ACC112 (cell line): ENCODE data around the gene TCERG1L.

ENCODE experiments used
- H2AFZ ChIP-seq: fragments of 200-600 bp; sonication (generic); one replicate; pipeline ENCODE4 v1.6.0; 2017; ENCODE audit warnings: antibody characterized with exemption, low read length; ENCODE audit not compliant: unreplicated experiment
- H3K27ac ChIP-seq: fragments of 200-600 bp; sonication (generic); 2 replicates; pipeline ENCODE4 v1.5.1; 2014; ENCODE audit warnings: low read depth, mild to moderate bottlenecking, antibody characterized with exemption, low read length, moderate library complexity
- H3K27me3 ChIP-seq: fragments of 200-600 bp; sonication (generic); 2 replicates; pipeline ENCODE4 v1.6.1; 2014; ENCODE audit warnings: mild to moderate bottlenecking, antibody characterized with exemption, low read length, moderate library complexity, mixed read lengths; ENCODE audit not compliant: insufficient read depth
- H3K36me3 ChIP-seq: fragments of 200-600 bp; sonication (generic); 2 replicates; pipeline ENCODE4 v1.6.1; 2016; ENCODE audit warnings: mild to moderate bottlenecking, antibody characterized with exemption, low read length, moderate library complexity, mixed read lengths; ENCODE audit not compliant: insufficient read depth
- H3K4me1 ChIP-seq: fragments of 200-600 bp; sonication (generic); one replicate; pipeline ENCODE4 v1.6.1; 2016; ENCODE audit warnings: low read length, mixed read lengths; ENCODE audit not compliant: insufficient read depth, unreplicated experiment, control insufficient read depth
- H3K4me3 ChIP-seq: fragments of 200-600 bp; sonication (generic); 2 replicates; pipeline ENCODE4 v1.5.1; 2014; ENCODE audit warnings: mild to moderate bottlenecking, low read depth, low read length
- H3K79me2 ChIP-seq: fragments of 200-600 bp; sonication (generic); one replicate; pipeline ENCODE4 v1.6.0; 2016; ENCODE audit warnings: low read length; ENCODE audit not compliant: control insufficient read depth, unreplicated experiment, insufficient read depth

The TCERG1L gene

DNA sequence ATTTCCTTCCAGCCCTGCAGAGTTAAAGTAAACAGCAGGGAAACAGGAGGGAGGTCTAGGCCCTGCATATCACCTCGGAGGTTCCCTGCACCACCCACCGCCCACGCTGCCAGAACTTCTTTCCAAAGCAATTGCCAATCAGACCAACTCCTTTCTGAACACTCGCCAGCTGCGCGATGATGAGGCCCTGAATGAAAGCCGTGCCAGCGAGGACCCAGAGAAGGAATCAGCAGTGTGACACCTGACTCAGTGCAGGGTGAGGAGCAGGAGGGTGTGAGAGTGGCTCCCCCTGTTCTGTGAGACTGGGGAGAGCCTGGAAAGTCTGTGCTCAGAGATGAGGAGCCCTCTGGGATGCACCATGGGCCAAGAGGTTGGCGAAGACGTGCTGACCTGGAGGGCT, 3.3 kb upstream of the TCERG1L start:
- Histone ChIP-seq H2AFZ (no peak overlapping the region), H3K79me2 (no peaks in the 10 kb centered on the region), H3K4me3 (no peak overlapping the region), H3K27me3 (peaks cover 11% of the 10 kb centered on the region), H3K27ac (no peak overlapping the region), H3K36me3 (no peaks in the 10 kb centered on the region), H3K4me1 (no peaks in the 10 kb centered on the region)

DNA sequence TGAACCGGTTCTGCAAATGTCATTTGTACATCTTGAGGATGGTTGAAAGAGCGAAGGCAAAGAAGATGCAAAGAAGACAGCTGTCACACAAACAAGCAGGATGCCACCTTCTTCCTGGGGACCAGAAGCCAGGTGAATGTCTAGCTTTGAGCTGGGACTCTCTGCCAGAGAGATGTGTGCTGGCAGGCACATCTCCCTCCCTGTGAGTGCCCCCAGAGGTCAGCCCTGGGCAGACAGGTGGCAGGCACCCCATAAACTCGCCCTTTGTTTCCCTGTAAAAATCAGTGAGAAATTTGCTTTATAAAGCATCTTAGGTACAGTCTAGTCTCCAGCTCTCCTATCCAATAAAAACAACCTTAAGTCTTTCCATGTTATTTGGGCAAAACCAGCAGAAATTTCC, 2.6 kb upstream of the TCERG1L start:
- Histone ChIP-seq H3K4me1 (no peaks in the 10 kb centered on the region), H2AFZ (no peak overlapping the region), H3K79me2 (no peaks in the 10 kb centered on the region), H3K4me3 (no peak overlapping the region), H3K27me3 (peaks cover 11% of the 10 kb centered on the region), H3K36me3 (no peaks in the 10 kb centered on the region), H3K27ac (no peak overlapping the region)

DNA sequence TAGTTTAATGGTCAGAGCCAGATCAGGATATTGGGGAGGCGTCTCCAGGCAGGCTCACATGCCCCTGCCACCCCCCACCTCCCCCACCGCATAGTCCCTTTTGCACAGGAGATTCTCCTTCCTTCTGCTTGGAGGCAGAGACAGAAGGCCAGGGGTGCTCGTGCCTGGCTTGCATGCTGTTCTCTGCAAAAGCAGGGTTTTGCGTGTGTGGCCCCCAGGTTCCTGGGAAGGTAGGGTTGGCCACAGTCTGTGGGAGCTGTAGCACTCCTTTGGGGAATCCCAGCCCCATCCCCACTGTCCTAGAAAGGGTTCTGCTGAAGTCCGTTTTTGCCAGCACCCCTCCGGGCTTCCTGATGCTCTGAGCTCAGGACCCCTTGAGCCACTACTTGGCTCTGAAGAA, 1.9 kb upstream of the TCERG1L start:
- Histone ChIP-seq H2AFZ (no peak overlapping the region), H3K27me3 (peaks cover 11% of the 10 kb centered on the region), H3K4me3 (no peak overlapping the region), H3K4me1 (no peaks in the 10 kb centered on the region), H3K79me2 (no peaks in the 10 kb centered on the region), H3K27ac (no peak overlapping the region), H3K36me3 (no peaks in the 10 kb centered on the region)

DNA sequence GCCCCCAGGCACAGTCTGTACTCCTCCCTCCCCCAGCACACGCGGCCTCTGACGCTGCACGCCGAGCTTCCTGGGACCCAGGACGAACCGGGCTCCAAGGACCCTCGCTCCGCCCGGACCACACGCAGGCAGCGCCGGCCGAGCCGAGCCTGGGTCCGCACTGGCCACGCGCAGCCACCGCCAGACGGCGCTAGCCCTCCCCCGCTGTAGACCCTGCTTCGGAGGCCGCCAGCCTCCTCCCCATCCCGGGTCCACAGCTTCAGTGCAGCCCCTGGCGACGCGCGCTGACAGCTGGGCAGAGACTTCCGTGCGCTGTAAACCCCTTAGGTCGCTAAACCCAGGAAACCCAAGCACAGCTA, 936 bp upstream of the TCERG1L start:
- H3K27ac ChIP-seq = no peak overlapping the region
- peaks cover 11% of the 10 kb centered on the region for H3K27me3 ChIP-seq
- H3K36me3 ChIP-seq = no peaks in the 10 kb centered on the region
- H3K79me2 ChIP-seq = no peaks in the 10 kb centered on the region
- no peak overlapping the region for H3K4me3 ChIP-seq
- no peak overlapping the region for H2AFZ ChIP-seq
- H3K4me1 ChIP-seq = no peaks in the 10 kb centered on the region

DNA sequence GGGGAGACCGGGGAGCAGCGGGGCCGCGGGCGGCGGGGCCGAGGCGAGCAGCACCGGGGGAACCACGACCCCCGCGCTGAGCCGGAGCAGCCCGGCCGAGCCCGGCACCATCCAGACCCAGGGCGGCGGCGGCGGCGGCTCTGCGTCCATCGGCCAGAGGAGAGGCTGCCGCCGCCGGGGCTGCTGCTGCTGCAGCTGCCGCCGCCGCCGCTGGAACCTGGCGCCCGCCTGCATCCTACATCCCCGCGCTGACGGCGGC, 190 bp downstream of the TCERG1L start:
- Histone ChIP-seq H3K36me3 (no peaks in the 10 kb centered on the region), H3K4me3 (no peak overlapping the region), H2AFZ (no peak overlapping the region), H3K27ac (no peak overlapping the region), H3K79me2 (no peaks in the 10 kb centered on the region), H3K27me3 (peaks cover 11% of the 10 kb centered on the region), H3K4me1 (no peaks in the 10 kb centered on the region)

DNA sequence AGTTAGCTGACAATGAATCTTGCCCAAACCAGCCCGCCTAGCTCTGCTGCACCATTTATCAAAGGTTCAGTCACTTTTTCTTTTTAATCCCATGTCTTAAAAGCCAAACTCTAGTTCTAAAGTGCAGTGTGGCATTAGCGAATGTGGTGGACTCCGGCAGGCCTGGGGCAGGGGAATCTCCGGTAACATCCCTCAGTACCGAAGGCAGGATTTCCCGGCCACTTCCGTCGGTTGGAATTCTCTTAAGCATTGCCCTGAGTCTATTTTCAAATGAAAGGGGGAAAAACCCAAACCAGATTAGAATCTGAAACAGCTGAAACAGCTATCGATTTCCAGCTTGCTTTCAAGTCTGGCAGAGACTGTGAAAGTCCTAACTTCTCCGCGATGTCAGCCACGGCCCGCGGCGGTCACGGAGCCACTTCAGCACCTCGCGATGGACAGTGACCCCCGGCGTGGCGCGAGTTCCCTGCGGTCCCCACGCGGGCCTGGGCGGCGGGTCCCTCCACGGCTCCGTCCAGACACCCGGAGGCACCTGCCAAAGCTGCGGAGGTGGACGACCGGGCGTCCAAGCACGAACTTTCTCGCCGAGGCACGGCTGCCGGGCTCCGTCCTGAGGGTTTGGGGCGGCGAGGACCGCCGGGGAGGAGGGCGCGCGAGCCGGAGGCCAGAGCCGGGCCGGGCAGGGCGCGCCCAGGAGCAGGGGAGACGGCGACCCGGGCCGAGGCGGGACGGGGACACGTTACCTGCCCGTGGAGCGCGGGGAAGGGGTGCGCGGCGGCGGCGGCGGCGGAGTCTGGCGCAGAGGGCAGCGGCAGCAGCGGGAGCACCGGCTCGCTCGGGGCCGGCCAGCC, 745 bp downstream of the TCERG1L start:
- H3K36me3 ChIP-seq = no peaks in the 10 kb centered on the region
- H3K4me3 ChIP-seq = no peak overlapping the region
- H3K79me2 ChIP-seq = no peaks in the 10 kb centered on the region
- no peaks in the 10 kb centered on the region for H3K4me1 ChIP-seq
- no peak overlapping the region for H2AFZ ChIP-seq
- no peak overlapping the region for H3K27ac ChIP-seq
- H3K27me3 ChIP-seq = peaks cover 11% of the 10 kb centered on the region

DNA sequence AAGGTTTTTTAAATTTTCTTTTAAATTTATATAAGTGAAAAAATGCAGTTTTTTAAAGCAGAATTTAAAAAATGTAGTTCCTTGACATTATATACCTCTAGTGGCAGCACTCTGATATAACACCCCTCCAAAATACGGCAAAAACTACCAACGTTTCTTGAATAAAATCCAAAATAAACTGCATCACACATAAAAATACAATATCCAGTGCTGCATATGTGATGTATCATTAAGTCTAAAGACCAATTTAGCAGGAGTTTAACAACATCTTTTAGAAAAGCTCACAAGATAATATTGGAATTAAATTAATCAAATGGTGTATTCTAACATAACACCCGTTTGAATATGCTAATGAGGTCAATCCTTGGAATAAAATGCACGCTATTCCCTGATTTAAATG, 1.4 kb downstream of the TCERG1L start:
- H3K4me1 ChIP-seq = no peaks in the 10 kb centered on the region
- H2AFZ ChIP-seq = no peak overlapping the region
- H3K27ac ChIP-seq = no peak overlapping the region
- no peak overlapping the region for H3K4me3 ChIP-seq
- H3K36me3 ChIP-seq = no peaks in the 10 kb centered on the region
- H3K27me3 ChIP-seq = peaks cover 11% of the 10 kb centered on the region
- no peaks in the 10 kb centered on the region for H3K79me2 ChIP-seq

DNA sequence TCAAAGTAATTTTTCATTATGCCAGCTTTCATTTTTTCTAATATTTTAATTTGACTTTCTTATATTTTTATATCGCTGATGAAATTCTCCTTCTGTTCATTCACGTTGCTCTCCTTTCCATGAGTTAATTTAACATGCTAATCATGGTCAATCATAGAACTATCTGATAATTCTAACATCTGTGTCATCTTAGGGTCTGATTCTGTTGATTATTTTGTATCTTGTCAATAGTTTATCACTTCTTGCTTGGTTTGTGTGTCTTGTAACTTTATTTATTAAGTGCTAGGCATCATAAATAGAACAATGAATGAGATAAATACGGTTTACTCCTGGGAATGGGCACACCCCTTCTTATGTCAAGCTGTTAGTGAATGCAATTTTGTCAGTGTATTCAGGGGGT, 11.0 kb downstream of the TCERG1L start:
- no peak overlapping the region for H3K4me3 ChIP-seq
- no peaks in the 10 kb centered on the region for H3K79me2 ChIP-seq
- no peaks in the 10 kb centered on the region for H3K36me3 ChIP-seq
- H3K27ac ChIP-seq = no peak overlapping the region
- no peaks in the 10 kb centered on the region for H3K27me3 ChIP-seq
- H3K4me1 ChIP-seq = no peaks in the 10 kb centered on the region
- H2AFZ ChIP-seq = no peak overlapping the region

DNA sequence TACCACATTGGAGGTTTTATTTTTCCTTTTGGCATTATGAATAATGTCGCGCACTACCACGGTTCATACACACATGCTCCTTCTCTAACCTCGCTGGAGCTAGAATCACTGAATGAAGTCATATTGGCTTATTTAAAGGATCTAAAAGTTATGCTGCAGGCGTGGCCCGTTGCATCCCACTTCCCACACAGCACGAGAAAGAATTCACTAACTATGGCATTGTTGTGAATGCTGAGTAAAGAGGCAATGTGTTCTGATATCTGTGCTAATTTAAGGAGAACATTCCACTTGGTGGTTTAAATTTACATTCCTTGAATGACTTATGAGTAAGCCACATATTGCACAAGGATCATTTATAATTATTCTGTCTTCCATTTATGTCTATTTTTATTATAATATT, 20.7 kb downstream of the TCERG1L start:
- H2AFZ ChIP-seq = no peak overlapping the region
- no peaks in the 10 kb centered on the region for H3K79me2 ChIP-seq
- H3K27me3 ChIP-seq = no peaks in the 10 kb centered on the region
- no peak overlapping the region for H3K4me3 ChIP-seq
- H3K27ac ChIP-seq = no peak overlapping the region
- H3K4me1 ChIP-seq = no peaks in the 10 kb centered on the region
- H3K36me3 ChIP-seq = no peaks in the 10 kb centered on the region

DNA sequence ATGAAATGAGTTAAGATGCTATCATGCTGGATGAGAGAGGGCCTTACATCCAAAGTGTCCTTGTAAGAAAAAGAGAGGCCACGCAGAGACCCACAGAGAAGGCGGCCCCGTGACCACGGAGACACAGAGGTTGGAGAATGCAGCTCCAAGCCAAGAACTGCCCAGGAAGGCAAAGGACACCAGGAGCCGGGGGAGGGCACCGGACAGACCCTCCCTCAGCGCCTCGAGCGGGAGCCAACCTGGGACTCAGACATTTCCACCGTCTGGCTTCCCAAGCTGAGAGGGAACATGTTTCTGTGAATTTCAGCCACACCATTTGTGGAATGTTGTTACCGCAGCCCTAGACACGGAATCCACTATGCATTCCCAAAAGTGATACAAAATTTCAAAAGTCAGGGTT, 22.9 kb downstream of the TCERG1L start:
- H3K36me3 ChIP-seq = no peaks in the 10 kb centered on the region
- no peak overlapping the region for H2AFZ ChIP-seq
- no peaks in the 10 kb centered on the region for H3K79me2 ChIP-seq
- no peaks in the 10 kb centered on the region for H3K27me3 ChIP-seq
- H3K27ac ChIP-seq = no peak overlapping the region
- no peaks in the 10 kb centered on the region for H3K4me1 ChIP-seq
- no peak overlapping the region for H3K4me3 ChIP-seq

DNA sequence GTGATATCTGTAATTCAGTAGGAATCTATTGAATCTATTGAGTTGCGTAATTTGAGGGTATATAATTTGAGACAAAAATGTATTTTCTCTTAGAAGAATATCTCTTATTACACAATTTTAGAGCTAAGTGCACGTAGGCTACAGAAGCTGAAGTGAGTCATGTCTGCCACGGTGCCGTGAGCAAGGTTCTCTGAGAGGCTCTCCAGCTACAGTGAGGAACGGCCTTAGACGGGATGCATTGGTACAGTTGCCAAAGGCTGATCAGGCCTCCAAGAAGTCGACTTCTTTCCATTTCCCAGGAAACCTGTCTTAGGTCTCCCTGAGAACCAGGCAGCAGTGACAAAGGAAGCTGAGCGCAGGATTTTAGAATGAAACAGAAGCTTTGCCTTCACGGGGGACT, 28.6 kb downstream of the TCERG1L start:
- Histone ChIP-seq H3K4me3 (no peak overlapping the region), H2AFZ (no peak overlapping the region), H3K36me3 (no peaks in the 10 kb centered on the region), H3K4me1 (no peaks in the 10 kb centered on the region), H3K79me2 (no peaks in the 10 kb centered on the region), H3K27me3 (no peaks in the 10 kb centered on the region), H3K27ac (no peak overlapping the region)
